Small intestine (tissue), 7 donors: Measurements from ENCODE around the gene RIPK4. TPM values are rescaled to one million over a fixed set of nuclear protein-coding genes. Genes with fewer than 3 reads are reported as not detected.

ENCODE experiments used
- DNase-seq, 2 donors: peaks; one replicate each; pipeline versions ENCODE4 v3.0.0 to v3.0.0-alpha.2; 2013
- FAIRE-seq: peaks from 2 replicates; lab custom pipeline; 2012; peaks lifted over from hg19 to GRCh38; lab: Jason Lieb, UNC
- H3K27ac ChIP-seq, 3 donors: one replicate each; pipeline ENCODE4 v1.5.1; 2013; ENCODE audit warnings: low read length in 2 of 3, mild to moderate bottlenecking in 2 of 3, control low read depth in 1 of 3, inconsistent platforms in 1 of 3, low read depth in 1 of 3, moderate library complexity in 1 of 3
- H3K27me3 ChIP-seq, 3 donors: one replicate each; pipeline ENCODE4 v1.6.1; 2013; ENCODE audit warnings: low read length in 3 of 3, inconsistent platforms in 1 of 3; ENCODE audit not compliant: control insufficient read depth in 3 of 3, insufficient read depth in 3 of 3
- H3K36me3 ChIP-seq, 3 donors: one replicate each; pipeline ENCODE4 v1.6.1; 2013; ENCODE audit warnings: low read length in 3 of 3, inconsistent platforms in 1 of 3, low read depth in 1 of 3, mild to moderate bottlenecking in 1 of 3, moderate library complexity in 1 of 3; ENCODE audit not compliant: control insufficient read depth in 3 of 3, insufficient read depth in 2 of 3
- H3K4me1 ChIP-seq, 3 donors: one replicate each; pipeline ENCODE4 v1.6.1; 2013; ENCODE audit warnings: low read length in 2 of 3, inconsistent platforms in 1 of 3, low read depth in 1 of 3, mild to moderate bottlenecking in 1 of 3, moderate library complexity in 1 of 3; ENCODE audit not compliant: control insufficient read depth in 3 of 3, insufficient read depth in 2 of 3
- H3K4me3 ChIP-seq, 3 donors: one replicate each; pipeline ENCODE4 v1.5.1; 2013; ENCODE audit warnings: low read length in 3 of 3, control low read depth in 1 of 3, inconsistent platforms in 1 of 3, low read depth in 1 of 3, mild to moderate bottlenecking in 1 of 3, moderate library complexity in 1 of 3
- H3K9me3 ChIP-seq, 2 donors: one replicate each; pipeline ENCODE4 v1.6.1; 2013; ENCODE audit warnings: low read depth in 1 of 2, low read length in 1 of 2; ENCODE audit not compliant: control insufficient read depth in 2 of 2, insufficient read depth in 1 of 2
- whole genome bisulfite sequencing, 3 donors: extraction: QIAGEN DNeasy Blood & Tissue Kit; methylation state at CpG; one replicate each; pipeline ENCODE4 v1.1.7; 2013; 5-methylcytosine and 5-hydroxymethylcytosine counted together
- polyA plus RNA-seq, 4 donors: library from polyadenylated mRNA; stranded (reverse) in 3 of 4; unstranded in 1 of 4; fragments of 200-250 nt in 3 of 4; fragments of 120-200 nt in 1 of 4; gene quantifications; one replicate each; pipeline versions ENCODE4 v1.2.1 to v1.2.3, GENCODE V29; 2013
- donor health status: healthy with polysubstance abuse.
- donor health status: control.
- donor health status: control.
- donor health status: Bipolar disorder and iron deficiency.
- donor health status: healthy.

RIPK4 gene
- polyA plus RNA-seq, 4 donors = 9.7 to 28.4 (median 20.5) TPM

GRCh38 chr21:41765420-41765821, 1.4 kb downstream of the RIPK4 start:
- FAIRE-seq = no peak
- no peaks in the 10 kb centered on the region for H3K9me3 ChIP-seq
- peak overlapping the region in 2 of 3 donors; percentile 67 to 92 for H3K4me3 ChIP-seq
- H3K27me3 ChIP-seq = peaks cover 0 to 45% (median 24%) of the 10 kb centered on the region in 3 donors
- peaks cover 3 to 67% (median 8%) of the 10 kb centered on the region in 3 donors for H3K4me1 ChIP-seq
- WGBS, 3 donors = 18 to 61% (median 34%) methylated on average over 11 of the region's 11 CpGs
- H3K27ac ChIP-seq = peak overlapping the region; percentile 60 to 90 (median 68)
- peaks cover 0 to 32% (median 0%) of the 10 kb centered on the region in 3 donors for H3K36me3 ChIP-seq
- peak in 1 of 2 donors; percentile 65 for DNase-seq

- peak overlapping the region; percentile 60 to 90 (median 68) for H3K27ac ChIP-seq
Observed at GRCh38 chr21:41764558-41765419, 2.1 kb downstream of the RIPK4 start.

GRCh38 chr21:41763996-41764395, 2.9 kb downstream of the RIPK4 start:
- 40 to 57% (median 46%) methylated on average over 8 of the region's 8 CpGs for WGBS, 3 donors
- H3K4me3 ChIP-seq = peak overlapping the region in 2 of 3 donors; percentile 67 to 92
- H3K27me3 ChIP-seq = peaks cover 0 to 38% (median 24%) of the 10 kb centered on the region in 3 donors
- no peaks in the 10 kb centered on the region for H3K9me3 ChIP-seq
- no peak for FAIRE-seq
- H3K36me3 ChIP-seq = peaks cover 0 to 41% (median 0%) of the 10 kb centered on the region in 3 donors
- DNase-seq = no peak
- peaks cover 3 to 61% (median 8%) of the 10 kb centered on the region in 3 donors for H3K4me1 ChIP-seq
- peak overlapping the region in 1 of 3 donors; percentile 90 for H3K27ac ChIP-seq

More at GRCh38 chr21:41764558-41765419, 2.1 kb downstream of the RIPK4 start:
- DNase-seq (peak; percentile 69 to 72), FAIRE-seq (no peak)
- Histone ChIP-seq H3K36me3 (peaks cover 0 to 36% (median 0%) of the 10 kb centered on the region in 3 donors), H3K27me3 (peaks cover 0 to 42% (median 24%) of the 10 kb centered on the region in 3 donors), H3K9me3 (no peaks in the 10 kb centered on the region), H3K4me1 (peaks cover 3 to 62% (median 8%) of the 10 kb centered on the region in 3 donors), H3K4me3 (peak overlapping the region in 2 of 3 donors; percentile 67 to 92)
- WGBS, 3 donors = 13 to 56% (median 32%) methylated on average over 7 of the region's 7 CpGs

GRCh38 chr21:41763398-41763931, 3.4 kb downstream of the RIPK4 start:
- peak overlapping the region in 2 of 3 donors; percentile 67 to 92 for H3K4me3 ChIP-seq
- DNase-seq (peak in 1 of 2 donors; percentile 50), FAIRE-seq (no peak)
- peaks cover 3 to 61% (median 8%) of the 10 kb centered on the region in 3 donors for H3K4me1 ChIP-seq
- H3K36me3 ChIP-seq = peaks cover 0 to 46% (median 0%) of the 10 kb centered on the region in 3 donors
- peak overlapping the region in 1 of 3 donors; percentile 90 for H3K27ac ChIP-seq
- H3K9me3 ChIP-seq = no peaks in the 10 kb centered on the region
- 43 to 73% (median 58%) methylated on average over 21 of the region's 21 CpGs for WGBS, 3 donors
- peaks cover 0 to 35% (median 21%) of the 10 kb centered on the region in 3 donors for H3K27me3 ChIP-seq

GRCh38 chr21:41762753-41763152, 4.1 kb downstream of the RIPK4 start:
- Histone ChIP-seq H3K4me3 (no peak overlapping the region), H3K36me3 (peaks cover 0 to 49% (median 0%) of the 10 kb centered on the region in 3 donors), H3K4me1 (peaks cover 3 to 54% (median 8%) of the 10 kb centered on the region in 3 donors), H3K27ac (no peak overlapping the region), H3K27me3 (peaks cover 0 to 30% (median 16%) of the 10 kb centered on the region in 3 donors), H3K9me3 (no peaks in the 10 kb centered on the region)
- WGBS, 3 donors = 44 to 71% (median 63%) methylated on average over 16 of the region's 16 CpGs
- no peak for FAIRE-seq
- no peak for DNase-seq

GRCh38 chr21:41761934-41762635, 4.8 kb downstream of the RIPK4 start:
- FAIRE-seq = no peak
- H3K4me1 ChIP-seq = peaks cover 3 to 51% (median 6%) of the 10 kb centered on the region in 3 donors
- H3K27me3 ChIP-seq = peaks cover 0 to 29% (median 12%) of the 10 kb centered on the region in 3 donors
- peak overlapping the region in 2 of 3 donors; percentile 6 to 31 for H3K27ac ChIP-seq
- H3K4me3 ChIP-seq = peak overlapping the region in 2 of 3 donors; percentile 16 to 35
- H3K36me3 ChIP-seq = peaks cover 0 to 50% (median 0%) of the 10 kb centered on the region in 3 donors
- no peaks in the 10 kb centered on the region for H3K9me3 ChIP-seq
- 23 to 39% (median 34%) methylated on average over 22 of the region's 22 CpGs for WGBS, 3 donors
- no peak for DNase-seq

- FAIRE-seq (no peak), DNase-seq (peak; percentile 55 to 57)
- H3K4me1 ChIP-seq = peaks cover 3 to 51% (median 6%) of the 10 kb centered on the region in 3 donors
- H3K4me3 ChIP-seq = peak overlapping the region in 2 of 3 donors; percentile 16 to 35
- H3K27ac ChIP-seq = peak overlapping the region in 2 of 3 donors; percentile 6 to 31
- WGBS, 3 donors = 5 to 8% (median 7%) methylated on average over 22 of the region's 22 CpGs
- H3K36me3 ChIP-seq = peaks cover 0 to 57% (median 0%) of the 10 kb centered on the region in 3 donors
- no peaks in the 10 kb centered on the region for H3K9me3 ChIP-seq
- H3K27me3 ChIP-seq = peaks cover 0 to 29% (median 11%) of the 10 kb centered on the region in 3 donors
Observed at GRCh38 chr21:41761211-41761933, 5.5 kb downstream of the RIPK4 start.
